ENCODE measurements around the gene CCNYL1. TPM values are rescaled to one million over a fixed set of nuclear protein-coding genes. Genes with fewer than 3 reads are reported as not detected.

Gene CCNYL1
- total and polyA plus RNA-seq, 12 donors, result 2.0 to 13.3 (median 6.6) TPM

- Histone ChIP-seq H3K27ac (no peak overlapping the region), H3K4me3 (no peak overlapping the region), H3K36me3 (replicated peaks in 1 of 2) (no peaks in the 10 kb centered on the region), H3K9me3 (replicated peaks in 1 of 3) (no peaks in the 10 kb centered on the region), H3K27me3 (no peaks in the 10 kb centered on the region), H3K4me1 (replicated peaks in 1 of 2) (no peaks in the 10 kb centered on the region)
- intact Hi-C loops (cut with DNase I), result no loop called here
- 62 to 74% (median 71%) methylated on average over 3 of the region's 3 CpGs for WGBS, 4 donors
- TF ChIP-seq CTCF (IDR thresholded peaks at IDR 0.05) (no peak), POLR2A (IDR thresholded peaks at IDR 0.05) (no peak)
- no peak for DNase-seq
Measured at GRCh38 chr2:207724113-207724512, 12.7 kb downstream of the CCNYL1 start.

- H3K9me3 ChIP-seq (replicated peaks in 1 of 3), result no peaks in the 10 kb centered on the region
- intact Hi-C loops (cut with DNase I), result no loop called here
- WGBS, 4 donors, result 82 to 86% (median 84%) methylated on average over 4 of the region's 4 CpGs
- no peaks in the 10 kb centered on the region for H3K4me1 ChIP-seq (replicated peaks in 1 of 2)
- H3K36me3 ChIP-seq (replicated peaks in 1 of 2), result no peaks in the 10 kb centered on the region
- no peak overlapping the region for H3K4me3 ChIP-seq
- no peaks in the 10 kb centered on the region for H3K27me3 ChIP-seq
- TF ChIP-seq POLR2A (IDR thresholded peaks at IDR 0.05) (no peak), CTCF (IDR thresholded peaks at IDR 0.05) (no peak)
- H3K27ac ChIP-seq, result no peak overlapping the region
- DNase-seq, result no peak
Measured at GRCh38 chr2:207725873-207726578, 14.6 kb downstream of the CCNYL1 start.

- Histone ChIP-seq H3K27me3 (no peaks in the 10 kb centered on the region), H3K4me1 (replicated peaks in 1 of 2) (no peaks in the 10 kb centered on the region), H3K9me3 (replicated peaks in 1 of 3) (no peaks in the 10 kb centered on the region), H3K27ac (no peak overlapping the region), H3K4me3 (no peak overlapping the region), H3K36me3 (replicated peaks in 1 of 2) (no peaks in the 10 kb centered on the region)
- WGBS, 4 donors, result 72 to 86% (median 81%) methylated on average over 2 of the region's 2 CpGs
- DNase-seq, result no peak
- TF ChIP-seq POLR2A (IDR thresholded peaks at IDR 0.05), result no peak
- TF ChIP-seq CTCF (IDR thresholded peaks at IDR 0.05), result no peak
- intact Hi-C loops (cut with DNase I), result no loop called here
Measured at GRCh38 chr2:207727261-207727660, 15.8 kb downstream of the CCNYL1 start.

GRCh38 chr2:207729465-207729998 is 18.1 kb downstream of the CCNYL1 start:
- WGBS, 4 donors, result 92 to 98% (median 94%) methylated on average over 8 of the region's 8 CpGs
- TF ChIP-seq CTCF (IDR thresholded peaks at IDR 0.05), result no peak
- no peak for TF ChIP-seq POLR2A (IDR thresholded peaks at IDR 0.05)
- H3K36me3 ChIP-seq (replicated peaks in 1 of 2), result no peaks in the 10 kb centered on the region
- H3K27ac ChIP-seq, result no peak overlapping the region
- H3K9me3 ChIP-seq (replicated peaks in 1 of 3), result no peaks in the 10 kb centered on the region
- intact Hi-C loops (cut with DNase I), result no loop called here
- no peak for DNase-seq
- H3K4me1 ChIP-seq (replicated peaks in 1 of 2), result no peaks in the 10 kb centered on the region
- no peak overlapping the region for H3K4me3 ChIP-seq
- H3K27me3 ChIP-seq, result no peaks in the 10 kb centered on the region

Data from adrenal gland (tissue), 12 donors.